Right lobe of liver (tissue), 4 donors: ENCODE results near the gene AKAP12.

ENCODE experiments used
- CTCF ChIP-seq, 4 donors: fragments of 200-600 bp in 3 of 4; fragments of 450-650 bp in 1 of 4; IDR thresholded peaks; one replicate each; pipeline versions ENCODE4 v1.5.1 to v1.8.0; 2016 to 2022; ENCODE audit warnings: antibody characterized with exemption in 4 of 4, mild to moderate bottlenecking in 2 of 4
- POLR2A ChIP-seq: fragments of 450-650 bp; IDR thresholded peaks from one replicate; pipeline ENCODE4 v1.6.1; 2017; ENCODE audit warnings: antibody characterized with exemption, mild to moderate bottlenecking
- donor health status: DM: no; HTN: no; CAD: no.
- donor health status: DM: no; HTN: no; CAD: no.
- donor health status: DM: no; HTN: yes; CAD: no.

GRCh38 chr6:151290877-151291721, 51.3 kb downstream of the AKAP12 start:
- TF ChIP-seq CTCF (IDR thresholded peaks at IDR 0.05) = no peak
- TF ChIP-seq POLR2A = no peak
